Activated T-helper 2 cell treated with anti-CD3 and anti-CD28 coated beads, Interferon-gamma antibody, Interleukin-2, Interleukin-4, amounts not matched to agents 10 μg/mL and 5 μg/mL and 100 μg/mL, durations not matched to agents 14 hours and 24 hours and 36 hours (primary cell): ENCODE measurements around the gene XPR1. TPM values are rescaled to one million over a fixed set of nuclear protein-coding genes. Genes with fewer than 3 reads are reported as not detected.
"Not testable (repeated sequence)": the region's sequence is repeated elsewhere in the genome, so short reads cannot be mapped to it uniquely, and the experiment has no call there.

ENCODE experiments used
- DNase-seq: peaks from one replicate; pipeline ENCODE4 v3.0.0; 2021; ENCODE audit warnings: low spot score
- H3K27ac Mint-ChIP-seq: one replicate; pipeline ENCODE4 v1.8.0; 2021; ENCODE audit warnings: mixed read lengths
- H3K27me3 Mint-ChIP-seq: one replicate; pipeline ENCODE4 v1.8.0; 2021; ENCODE audit warnings: low read depth, mixed read lengths
- H3K36me3 Mint-ChIP-seq: one replicate; pipeline ENCODE4 v1.8.0; 2021; ENCODE audit warnings: low read depth, mixed read lengths
- H3K4me1 Mint-ChIP-seq: one replicate; pipeline ENCODE4 v1.8.0; 2021; ENCODE audit warnings: low read depth, mixed read lengths
- H3K4me3 Mint-ChIP-seq: one replicate; pipeline ENCODE4 v1.8.0; 2021; ENCODE audit warnings: low read depth, mild to moderate bottlenecking, moderate library complexity, mixed read lengths
- H3K9me3 Mint-ChIP-seq: one replicate; pipeline ENCODE4 v1.8.0; 2021; ENCODE audit warnings: mixed read lengths
- intact Hi-C: fragments of 100-400 bp; cut with micrococcal nuclease; formaldehyde crosslinking; loops from one replicate; pipeline ENCODE4 v1.15.1; 2023
- total RNA-seq: library from RNA; stranded (reverse); gene quantifications from 2 replicates; pipeline ENCODE4 v1.2.3, GENCODE V29; 2022

Gene XPR1
- total RNA-seq, 1 donor from 2014 or later = 23.6 TPM

DNA sequence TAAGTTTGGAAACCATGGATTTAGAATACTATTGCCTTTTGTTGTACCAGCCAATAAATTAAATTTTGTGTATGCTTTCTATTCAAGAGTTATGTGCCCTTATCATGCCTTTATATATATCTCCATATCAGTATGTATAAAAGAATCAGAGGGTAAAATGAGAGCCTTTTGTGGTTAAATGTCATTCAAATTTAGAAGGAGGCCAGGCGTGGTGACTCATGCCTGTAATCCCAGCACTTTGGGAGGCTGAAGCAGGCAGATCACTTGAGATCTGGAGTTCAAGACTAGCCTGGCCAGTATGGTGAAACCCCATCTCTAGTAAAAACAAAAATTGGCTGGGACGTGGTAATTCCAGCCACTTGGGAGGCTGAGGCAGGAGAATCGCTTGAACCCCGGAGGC, 88.9 kb downstream of the XPR1 start:
- no peak overlapping the region for H3K27ac Mint-ChIP-seq
- no peaks in the 10 kb centered on the region for H3K27me3 Mint-ChIP-seq
- no peak overlapping the region for H3K4me3 Mint-ChIP-seq
- H3K4me1 Mint-ChIP-seq = no peaks in the 10 kb centered on the region
- no peaks in the 10 kb centered on the region for H3K9me3 Mint-ChIP-seq
- intact Hi-C loops = no loop called here
- no peaks in the 10 kb centered on the region for H3K36me3 Mint-ChIP-seq
- no peak for DNase-seq

DNA sequence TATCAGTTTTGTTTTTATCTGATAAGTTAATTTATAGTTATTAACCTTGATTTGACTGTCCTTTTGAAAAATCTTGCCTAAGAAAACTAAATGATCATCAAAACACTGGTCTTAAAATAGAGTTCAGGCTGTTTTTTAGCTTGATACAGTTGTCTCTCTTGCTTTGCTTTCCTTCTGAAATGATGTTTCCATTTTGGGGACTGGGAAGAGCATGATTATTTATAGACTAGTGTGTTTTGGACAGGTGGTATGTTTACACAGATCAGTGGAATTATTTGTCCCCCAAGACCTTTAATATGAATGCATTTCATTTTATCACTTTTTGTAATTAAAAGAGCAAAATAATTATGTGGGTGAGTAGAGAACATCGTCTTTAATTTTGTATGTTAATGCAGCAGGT, 90.8 kb downstream of the XPR1 start:
- Mint-ChIP-seq H3K36me3 (no peaks in the 10 kb centered on the region), H3K27me3 (no peaks in the 10 kb centered on the region), H3K4me1 (no peaks in the 10 kb centered on the region), H3K9me3 (peaks cover 6% of the 10 kb centered on the region), H3K4me3 (no peak overlapping the region), H3K27ac (no peak overlapping the region)
- intact Hi-C loops = no loop called here
- DNase-seq = no peak

DNA sequence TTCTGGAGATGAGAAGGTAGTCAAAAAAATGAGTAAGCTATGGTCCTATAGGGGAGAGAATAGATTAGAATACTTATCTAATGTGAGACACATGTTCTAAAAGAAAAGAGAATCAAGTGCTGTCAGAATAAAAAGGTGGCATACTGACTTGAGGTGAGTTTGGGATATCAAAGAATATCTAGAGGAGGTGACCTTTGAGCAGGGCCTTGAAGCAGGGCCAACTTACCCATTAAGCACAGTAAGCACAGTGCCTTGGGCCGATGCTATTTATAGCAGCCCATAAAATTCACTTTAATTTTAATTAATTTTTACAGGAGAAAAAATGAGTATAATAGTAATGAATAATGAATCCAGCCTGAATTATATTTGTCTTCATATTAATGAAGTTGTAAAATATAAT, 92.2 kb downstream of the XPR1 start:
- no peaks in the 10 kb centered on the region for H3K4me1 Mint-ChIP-seq
- peaks cover 15% of the 10 kb centered on the region for H3K9me3 Mint-ChIP-seq
- H3K27ac Mint-ChIP-seq = no peak overlapping the region
- H3K27me3 Mint-ChIP-seq = no peaks in the 10 kb centered on the region
- peaks cover 6% of the 10 kb centered on the region for H3K36me3 Mint-ChIP-seq
- H3K4me3 Mint-ChIP-seq = no peak overlapping the region
- DNase-seq = no peak
- intact Hi-C loops = no loop called here

DNA sequence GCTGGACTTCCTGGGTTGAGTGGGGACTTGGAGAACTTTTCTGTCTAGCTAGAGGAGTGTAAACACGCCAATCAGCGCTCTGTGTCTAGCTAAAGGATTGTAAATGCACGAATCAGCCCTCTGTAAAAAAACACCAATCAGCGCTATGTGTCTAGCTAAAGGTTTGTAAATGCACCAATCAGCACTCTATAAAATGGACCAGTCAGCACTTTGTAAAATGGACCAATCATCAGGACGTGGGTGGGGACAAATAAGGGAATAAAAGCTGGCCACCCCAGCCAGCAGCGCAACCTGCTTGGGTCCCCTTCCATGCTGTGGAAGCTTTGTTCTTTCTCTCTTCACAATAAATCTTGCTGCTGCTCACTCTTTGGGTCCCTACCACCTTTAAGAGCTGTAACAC, 94.2 kb downstream of the XPR1 start:
- DNase-seq, intact Hi-C loops, H3K4me1 Mint-ChIP-seq, H3K4me3 Mint-ChIP-seq, H3K27ac Mint-ChIP-seq, H3K27me3 Mint-ChIP-seq: not testable (repeated sequence)
- Mint-ChIP-seq H3K36me3 (peaks cover 17% of the 10 kb centered on the region), H3K9me3 (peaks cover 35% of the 10 kb centered on the region)

DNA sequence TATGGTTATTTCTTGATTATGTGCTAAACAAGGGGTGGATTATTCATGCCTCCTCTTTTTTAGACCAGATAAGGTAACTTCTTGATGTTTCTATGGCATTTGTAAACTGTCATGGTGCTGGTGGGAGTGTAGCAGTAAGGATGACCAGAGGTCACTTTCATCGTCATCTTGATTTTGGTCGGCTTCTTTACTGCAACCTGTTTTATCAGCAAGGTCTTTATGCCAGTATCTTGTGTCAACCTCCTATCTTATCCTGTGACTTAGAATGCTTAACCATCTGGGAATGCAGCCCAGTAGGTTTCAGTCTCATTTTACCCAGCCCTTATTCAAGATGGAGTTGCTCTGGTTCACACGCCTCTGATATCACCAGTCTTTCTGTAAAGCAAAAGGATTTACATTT, 95.9 kb downstream of the XPR1 start:
- intact Hi-C loops, H3K27ac Mint-ChIP-seq, H3K4me1 Mint-ChIP-seq, DNase-seq, H3K27me3 Mint-ChIP-seq, H3K4me3 Mint-ChIP-seq: not testable (repeated sequence)
- H3K36me3 Mint-ChIP-seq = peaks cover 21% of the 10 kb centered on the region
- peaks cover 46% of the 10 kb centered on the region for H3K9me3 Mint-ChIP-seq

DNA sequence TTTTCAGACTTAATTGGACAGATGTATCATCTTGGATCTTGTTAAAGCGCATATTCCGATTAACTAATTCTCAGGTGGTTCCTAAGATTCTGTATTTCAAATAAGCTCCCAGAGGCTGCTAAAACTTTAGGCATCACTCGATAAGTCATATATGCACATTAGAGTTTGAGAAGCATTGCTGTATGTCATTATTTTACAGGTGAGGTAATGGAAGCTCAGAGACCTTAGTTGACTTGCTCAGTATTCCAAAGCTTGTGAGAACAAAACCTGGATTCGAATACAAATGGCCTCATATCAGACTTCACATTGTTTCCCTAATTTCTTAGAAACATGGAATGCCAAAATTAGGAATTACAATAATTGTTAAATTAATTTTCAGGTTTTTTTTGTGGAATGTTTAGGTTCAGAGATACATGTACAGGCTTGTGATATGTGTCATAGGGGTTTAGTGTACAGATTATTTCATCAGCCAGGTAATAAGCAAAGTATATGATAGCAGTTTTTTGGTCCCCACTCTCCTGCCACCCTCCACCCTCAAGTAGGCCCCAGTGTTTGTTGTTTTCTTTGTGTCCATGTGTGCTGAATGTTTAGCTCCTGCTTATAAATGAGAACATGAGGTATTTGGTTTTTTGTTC, 96.8 kb downstream of the XPR1 start:
- Mint-ChIP-seq H3K4me1 (no peaks in the 10 kb centered on the region), H3K4me3 (no peak overlapping the region), H3K27me3 (no peaks in the 10 kb centered on the region), H3K27ac (no peak overlapping the region), H3K36me3 (peaks cover 24% of the 10 kb centered on the region), H3K9me3 (peaks cover 54% of the 10 kb centered on the region)
- DNase-seq = no peak
- intact Hi-C loops = no loop called here

DNA sequence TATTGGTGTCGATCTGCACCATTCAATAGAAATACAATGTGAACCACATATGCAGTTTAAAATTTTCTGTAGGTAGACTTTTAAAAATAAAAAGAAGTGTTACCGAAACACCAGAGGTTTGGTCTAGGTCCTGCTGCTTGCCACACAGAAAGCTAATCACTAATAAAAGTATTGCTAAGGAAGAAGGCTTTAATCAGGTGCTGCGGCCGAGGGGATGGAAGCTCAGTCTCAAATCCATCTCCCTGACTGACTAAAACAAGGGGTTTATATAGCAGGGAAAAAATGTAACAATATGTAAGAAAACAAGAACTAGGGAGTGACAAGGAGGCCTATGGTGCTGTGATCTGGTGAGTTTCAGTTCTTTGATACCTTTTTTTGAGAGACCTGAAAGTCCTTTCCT, 99.3 kb downstream of the XPR1 start:
- Mint-ChIP-seq H3K36me3 (peaks cover 38% of the 10 kb centered on the region), H3K4me1 (no peaks in the 10 kb centered on the region), H3K4me3 (no peak overlapping the region), H3K9me3 (peaks cover 75% of the 10 kb centered on the region), H3K27me3 (no peaks in the 10 kb centered on the region), H3K27ac (no peak overlapping the region)
- no peak for DNase-seq
- intact Hi-C loops = no loop called here

DNA sequence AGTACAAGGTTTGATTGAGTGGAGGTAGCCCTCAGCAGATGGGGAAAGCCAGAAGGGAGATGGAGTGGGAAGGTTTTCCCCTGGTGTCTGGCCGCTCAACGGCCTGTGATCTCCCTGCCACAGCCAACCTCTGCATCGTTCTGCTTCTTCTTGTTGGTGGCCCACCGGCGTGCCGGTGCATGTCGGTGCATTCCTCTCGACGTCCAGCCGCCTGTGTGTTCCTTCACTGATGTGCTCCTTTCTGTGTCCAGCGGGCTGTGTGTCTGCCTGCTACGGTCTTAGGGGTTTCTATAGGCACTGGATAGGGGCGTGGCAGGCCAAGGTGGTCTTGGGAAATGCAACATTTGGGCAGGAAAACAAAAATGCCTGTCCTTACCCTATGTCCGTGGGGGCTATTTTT, 101.0 kb downstream of the XPR1 start:
- Mint-ChIP-seq H3K36me3 (peaks cover 37% of the 10 kb centered on the region), H3K27ac (no peak overlapping the region), H3K9me3 (peaks cover 76% of the 10 kb centered on the region), H3K27me3 (no peaks in the 10 kb centered on the region), H3K4me1 (no peaks in the 10 kb centered on the region), H3K4me3 (no peak overlapping the region)
- DNase-seq = no peak
- intact Hi-C loops = no loop called here

DNA sequence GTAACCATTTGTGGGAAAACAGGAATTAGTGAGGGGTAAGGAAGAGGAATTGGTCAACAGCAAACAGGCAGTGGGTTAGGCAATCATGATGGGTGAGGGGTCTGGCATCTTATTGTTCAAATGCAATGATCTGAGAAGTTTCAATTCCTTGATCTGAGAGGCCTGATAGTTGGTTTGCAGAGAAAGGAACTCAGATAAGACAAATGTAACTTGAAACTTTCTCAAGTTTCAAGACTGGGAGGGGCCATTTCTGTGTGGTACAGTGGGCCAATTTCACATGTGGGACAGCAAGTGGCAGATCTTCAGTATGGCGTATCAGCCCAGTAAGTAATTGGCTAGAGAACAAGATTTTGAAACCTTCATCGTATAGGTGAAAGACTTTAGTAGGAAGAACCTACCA, 102.5 kb downstream of the XPR1 start:
- Mint-ChIP-seq H3K36me3 (peaks cover 32% of the 10 kb centered on the region), H3K27me3 (no peaks in the 10 kb centered on the region), H3K4me1 (no peaks in the 10 kb centered on the region), H3K4me3 (no peak overlapping the region), H3K27ac (no peak overlapping the region), H3K9me3 (peaks cover 64% of the 10 kb centered on the region)
- intact Hi-C loops = no loop called here
- no peak for DNase-seq

DNA sequence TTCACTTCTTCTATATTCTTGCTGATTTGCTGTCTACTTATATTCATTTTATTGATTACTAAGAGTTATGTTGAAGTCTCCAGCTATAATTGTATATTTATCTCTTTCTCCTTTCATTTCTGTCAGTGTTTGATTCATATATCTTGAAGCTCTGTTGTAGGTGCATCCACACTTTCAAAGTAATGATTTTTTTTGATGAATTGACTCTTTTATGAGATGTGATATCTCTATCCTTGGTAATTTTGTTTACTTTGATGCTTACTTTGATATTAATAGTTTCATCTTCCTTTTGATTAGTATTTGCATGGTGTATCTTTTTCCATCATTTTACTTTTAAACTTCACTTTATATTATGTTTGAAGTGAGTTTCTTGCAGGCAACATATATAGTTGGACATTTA, 110.8 kb downstream of the XPR1 start:
- H3K9me3 Mint-ChIP-seq = peaks cover 43% of the 10 kb centered on the region
- H3K4me1 Mint-ChIP-seq = no peaks in the 10 kb centered on the region
- intact Hi-C loops = no loop called here
- no peak overlapping the region for H3K27ac Mint-ChIP-seq
- DNase-seq = no peak
- peaks cover 33% of the 10 kb centered on the region for H3K36me3 Mint-ChIP-seq
- no peak overlapping the region for H3K4me3 Mint-ChIP-seq
- H3K27me3 Mint-ChIP-seq = no peaks in the 10 kb centered on the region

DNA sequence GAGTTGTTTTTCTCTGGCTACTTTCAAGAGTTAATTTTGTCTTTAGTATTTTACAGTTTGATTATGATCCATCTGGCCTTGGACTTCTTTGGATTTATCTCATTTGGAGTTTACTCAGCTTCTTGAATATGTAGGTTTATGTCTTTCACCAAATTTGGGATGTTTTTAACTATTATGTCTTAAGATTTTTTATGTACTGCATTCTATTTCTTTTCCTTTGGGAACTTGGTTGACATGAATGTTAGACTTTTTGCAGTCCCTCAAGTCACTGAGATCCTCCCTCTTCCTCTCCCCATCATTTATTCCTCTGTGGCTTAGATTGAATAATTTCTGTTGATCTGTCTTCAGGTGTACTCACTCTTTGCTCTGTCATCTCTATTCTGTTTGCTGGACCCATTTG, 112.0 kb downstream of the XPR1 start:
- intact Hi-C loops = no loop called here

DNA sequence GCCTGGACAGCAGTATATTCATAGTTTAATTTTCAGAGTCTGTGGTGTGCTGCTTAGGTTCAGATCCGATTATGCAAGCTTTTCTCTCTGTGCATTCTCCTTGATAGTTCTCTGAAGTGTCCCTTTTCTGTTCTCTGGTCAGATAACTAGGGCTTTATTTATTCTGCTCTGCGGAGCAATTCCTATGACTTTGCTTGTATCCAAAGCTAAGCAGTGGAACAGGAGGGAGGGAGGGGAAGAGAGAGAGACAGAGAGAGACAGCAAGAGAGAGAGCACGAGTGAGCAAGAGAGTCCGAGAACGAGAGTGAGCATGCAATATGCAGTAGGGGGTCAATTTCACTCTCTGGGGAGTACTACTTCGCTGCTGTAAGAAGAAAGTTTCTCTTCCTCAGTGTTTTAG, 113.3 kb downstream of the XPR1 start:
- Mint-ChIP-seq H3K9me3 (peaks cover 41% of the 10 kb centered on the region), H3K27me3 (no peaks in the 10 kb centered on the region), H3K27ac (no peak overlapping the region), H3K36me3 (peaks cover 29% of the 10 kb centered on the region), H3K4me3 (no peak overlapping the region), H3K4me1 (no peaks in the 10 kb centered on the region)
- DNase-seq = no peak
- intact Hi-C loops = no loop called here

More for the DNA sequence above, 112.0 kb downstream of the XPR1 start:
- no peaks in the 10 kb centered on the region for H3K27me3 Mint-ChIP-seq
- H3K36me3 Mint-ChIP-seq = peaks cover 31% of the 10 kb centered on the region
- DNase-seq = no peak
- H3K4me1 Mint-ChIP-seq = no peaks in the 10 kb centered on the region
- H3K9me3 Mint-ChIP-seq = peaks cover 43% of the 10 kb centered on the region
- H3K4me3 Mint-ChIP-seq = no peak overlapping the region
- H3K27ac Mint-ChIP-seq = no peak overlapping the region

DNA sequence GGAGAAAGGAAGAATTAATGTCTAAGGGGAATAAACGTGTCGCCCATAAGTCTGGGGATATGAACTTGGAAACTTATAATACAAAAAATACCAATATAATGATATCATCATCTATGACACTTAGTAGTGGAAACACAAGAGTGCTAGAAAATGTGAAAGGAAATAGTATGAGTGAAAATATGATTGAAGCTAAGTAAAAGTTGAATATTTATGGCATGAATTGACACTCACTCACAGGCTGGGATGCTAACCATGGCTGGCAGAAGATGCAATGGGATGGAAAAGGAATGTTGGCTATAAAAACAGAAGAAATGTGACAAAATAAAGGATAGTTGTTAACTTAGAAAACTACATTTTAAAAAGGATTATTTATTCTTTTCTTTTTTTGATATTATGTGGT, 120.1 kb downstream of the XPR1 start:
- H3K27ac Mint-ChIP-seq = no peak overlapping the region

DNA sequence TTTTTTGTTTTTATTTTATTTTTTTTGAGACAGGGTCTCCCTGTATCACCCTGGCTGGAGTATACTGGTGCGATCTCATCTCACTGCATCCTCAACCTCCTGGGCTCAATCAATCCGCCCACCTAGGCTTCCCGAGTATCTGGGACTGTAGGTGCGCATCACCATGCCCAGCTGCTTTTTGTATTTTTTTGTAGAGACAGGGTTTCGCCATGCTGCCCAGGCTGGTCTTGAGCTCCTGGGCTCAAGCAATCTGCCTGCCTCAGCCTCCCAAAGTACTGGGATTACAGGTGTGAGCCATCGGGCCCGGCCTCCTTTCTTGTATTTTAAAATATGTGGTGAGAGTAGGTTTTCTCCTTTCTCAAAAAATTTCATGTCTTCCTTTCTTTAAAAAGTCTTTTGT, 122.6 kb downstream of the XPR1 start:
- Mint-ChIP-seq H3K27me3 (no peaks in the 10 kb centered on the region), H3K4me1 (no peaks in the 10 kb centered on the region), H3K27ac (no peak overlapping the region), H3K4me3 (no peak overlapping the region), H3K9me3 (no peaks in the 10 kb centered on the region), H3K36me3 (peaks cover 3% of the 10 kb centered on the region)
- DNase-seq = no peak
- intact Hi-C loops = no loop called here

More for the DNA sequence above, 120.1 kb downstream of the XPR1 start:
- H3K27me3 Mint-ChIP-seq = no peaks in the 10 kb centered on the region
- intact Hi-C loops = no loop called here
- DNase-seq = no peak
- H3K4me3 Mint-ChIP-seq = no peak overlapping the region
- H3K4me1 Mint-ChIP-seq = no peaks in the 10 kb centered on the region
- no peaks in the 10 kb centered on the region for H3K9me3 Mint-ChIP-seq
- no peaks in the 10 kb centered on the region for H3K36me3 Mint-ChIP-seq
